ENCODE measurements around the gene COL18A1.

GRCh38 chr21:45509566-45510465, 104.9 kb downstream of the COL18A1 start:
- TF ChIP-seq POLR2AphosphoS5 (IDR thresholded peaks at IDR 0.05; ENCODE audit: low read depth, low read length), result no peak
- peak; percentile 52; the same call in 1 of the 2 replicates for TF ChIP-seq CTCF (IDR thresholded peaks at IDR 0.05)
- TF ChIP-seq SIN3A (IDR thresholded peaks at IDR 0.05; ENCODE audit: borderline replicate concordance, insufficient read depth, low read depth, low read length), result no peak
- no peak for TF ChIP-seq REST (IDR thresholded peaks at IDR 0.05; ENCODE audit: insufficient read depth in 1 of 2, low read depth in 2 of 2, low read length in 1 of 2)

All from Panc1 (cell line).